GM06990 (cell line): Measurements from ENCODE around the gene FAM3C.

ENCODE experiments used
- DNase-seq: peaks from one replicate; pipeline ENCODE4 v3.0.0-alpha.2; 2011; ENCODE audit not compliant: insufficient read length; ENCODE audit errors: extremely low read depth
- H3K27me3 ChIP-seq: replicated peaks from 2 replicates; pipeline ENCODE4 v1.6.0; 2011; ENCODE audit warnings: low read length; ENCODE audit not compliant: control insufficient read depth, insufficient read depth
- H3K36me3 ChIP-seq: 2 replicates; pipeline ENCODE4 v1.5.1; 2011; ENCODE audit warnings: low read length; ENCODE audit not compliant: control insufficient read depth, insufficient read depth
- H3K4me3 ChIP-seq: replicated peaks from 2 replicates; pipeline ENCODE4 v1.5.1; 2011; ENCODE audit warnings: low read depth, mild to moderate bottlenecking, control low read depth, low read length
- TF ChIP-seq, protein P1 (sequence below): IDR thresholded peaks from 2 replicates; pipeline ENCODE4 v1.5.1; 2011; ENCODE audit warnings: low read length, control low read depth, mild to moderate bottlenecking, inconsistent platforms; ENCODE audit not compliant: insufficient read depth, poor library complexity, severe bottlenecking

The FAM3C gene

DNA sequence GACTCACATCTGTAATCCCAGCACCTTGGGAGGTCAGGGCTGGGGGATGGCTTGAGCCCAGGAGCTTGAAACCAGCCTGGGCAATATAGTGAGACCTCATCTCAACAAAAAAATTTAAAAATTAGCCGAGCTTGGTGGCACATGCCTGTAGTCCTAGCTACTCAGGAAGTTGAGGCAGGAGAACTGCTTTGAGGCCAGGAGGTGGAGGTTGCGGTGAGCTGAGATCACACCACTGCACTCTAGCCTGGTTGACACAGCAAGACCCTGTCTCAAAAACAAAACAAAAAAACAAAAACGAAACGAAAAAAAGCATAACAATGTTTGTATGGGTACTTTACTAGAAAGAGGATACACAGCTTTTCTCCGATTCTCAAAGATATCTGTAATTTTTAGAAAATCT is 35.5 kb downstream of the FAM3C start:
- no peaks in the 10 kb centered on the region for H3K27me3 ChIP-seq
- 0 out of 2 replicates have a peak, but pooled peaks cover 1% of the 10 kb centered on the region for H3K36me3 ChIP-seq

GRCh38 chr7:121355574-121355973 is 40.5 kb downstream of the FAM3C start:
- H3K4me3 ChIP-seq, result no peak overlapping the region
- no peak for DNase-seq
- peaks cover 4% of the 10 kb centered on the region for H3K36me3 ChIP-seq
- H3K27me3 ChIP-seq, result no peaks in the 10 kb centered on the region
- TF ChIP-seq, protein P1, sequence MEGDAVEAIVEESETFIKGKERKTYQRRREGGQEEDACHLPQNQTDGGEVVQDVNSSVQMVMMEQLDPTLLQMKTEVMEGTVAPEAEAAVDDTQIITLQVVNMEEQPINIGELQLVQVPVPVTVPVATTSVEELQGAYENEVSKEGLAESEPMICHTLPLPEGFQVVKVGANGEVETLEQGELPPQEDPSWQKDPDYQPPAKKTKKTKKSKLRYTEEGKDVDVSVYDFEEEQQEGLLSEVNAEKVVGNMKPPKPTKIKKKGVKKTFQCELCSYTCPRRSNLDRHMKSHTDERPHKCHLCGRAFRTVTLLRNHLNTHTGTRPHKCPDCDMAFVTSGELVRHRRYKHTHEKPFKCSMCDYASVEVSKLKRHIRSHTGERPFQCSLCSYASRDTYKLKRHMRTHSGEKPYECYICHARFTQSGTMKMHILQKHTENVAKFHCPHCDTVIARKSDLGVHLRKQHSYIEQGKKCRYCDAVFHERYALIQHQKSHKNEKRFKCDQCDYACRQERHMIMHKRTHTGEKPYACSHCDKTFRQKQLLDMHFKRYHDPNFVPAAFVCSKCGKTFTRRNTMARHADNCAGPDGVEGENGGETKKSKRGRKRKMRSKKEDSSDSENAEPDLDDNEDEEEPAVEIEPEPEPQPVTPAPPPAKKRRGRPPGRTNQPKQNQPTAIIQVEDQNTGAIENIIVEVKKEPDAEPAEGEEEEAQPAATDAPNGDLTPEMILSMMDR, result no peak

More for the DNA sequence above, 35.5 kb downstream of the FAM3C start:
- no peak for DNase-seq
- TF ChIP-seq, protein P1, result no peak
- H3K4me3 ChIP-seq, result no peak overlapping the region

DNA sequence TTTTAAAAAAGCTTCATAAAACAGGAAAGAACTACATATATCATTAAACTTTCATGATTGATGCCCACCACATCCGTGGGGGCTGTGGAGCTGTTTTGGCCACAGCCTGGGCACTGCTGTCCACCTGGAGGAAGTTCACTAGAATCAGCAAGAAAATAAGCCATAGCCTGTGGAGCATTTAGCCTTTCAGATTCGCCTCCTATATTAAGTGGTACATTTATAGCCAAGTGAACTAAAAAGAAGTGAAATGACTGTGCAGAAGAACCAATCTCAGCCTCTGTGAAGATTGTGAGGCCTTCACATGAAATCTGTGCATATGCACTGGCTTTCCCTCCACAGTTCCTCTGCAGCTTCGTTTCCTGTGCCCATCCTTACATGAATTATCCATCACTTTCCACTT is 43.8 kb downstream of the FAM3C start:
- DNase-seq, result no peak
- Histone ChIP-seq H3K27me3 (no peaks in the 10 kb centered on the region), H3K36me3 (peaks cover 4% of the 10 kb centered on the region), H3K4me3 (no peak overlapping the region)
- TF ChIP-seq, protein P1, result no peak

DNA sequence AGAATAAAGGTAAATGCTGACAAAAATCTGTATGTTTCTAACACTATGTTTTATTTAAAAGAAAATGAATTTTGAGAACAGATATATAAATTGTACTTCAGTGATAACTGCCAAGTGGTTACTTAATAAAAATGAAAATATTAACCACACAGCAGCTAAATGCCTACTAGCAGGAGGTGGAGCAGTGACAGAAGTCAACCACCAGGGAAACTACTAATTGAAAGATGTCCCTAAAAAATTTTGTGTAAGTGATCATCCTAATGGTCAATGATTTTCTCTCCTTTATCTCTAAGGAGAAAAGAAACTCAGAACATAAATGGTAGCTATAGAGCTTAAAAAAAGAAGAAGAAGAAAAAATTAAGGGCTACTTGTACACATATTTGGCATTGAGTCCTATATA is 44.4 kb downstream of the FAM3C start:
- Histone ChIP-seq H3K27me3 (no peaks in the 10 kb centered on the region), H3K36me3 (peaks cover 4% of the 10 kb centered on the region), H3K4me3 (no peak overlapping the region)
- TF ChIP-seq, protein P1, result no peak
- DNase-seq, result no peak

DNA sequence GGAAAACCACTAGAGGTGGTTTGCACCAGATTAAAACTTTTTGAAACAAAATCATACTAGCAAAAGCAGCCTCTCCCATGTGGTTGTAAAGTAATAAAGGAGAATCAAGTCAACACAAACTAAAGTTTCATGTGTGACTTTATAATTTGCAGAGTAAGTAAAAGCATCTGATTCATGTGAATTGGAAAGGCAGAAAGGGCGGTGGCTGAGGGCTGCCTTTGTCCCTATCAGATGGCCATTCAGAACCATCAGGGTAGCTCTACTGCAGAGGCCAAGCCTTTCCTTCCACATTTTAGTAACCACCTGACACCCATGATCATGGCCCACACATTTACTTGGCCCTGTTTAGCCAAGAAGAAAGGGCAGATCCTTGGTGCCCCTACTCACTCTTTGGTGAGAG is 51.6 kb downstream of the FAM3C start:
- no peaks in the 10 kb centered on the region for H3K27me3 ChIP-seq
- TF ChIP-seq, protein P1, result no peak
- no peaks in the 10 kb centered on the region; the same call in 1 of the 2 replicates for H3K36me3 ChIP-seq
- DNase-seq, result no peak
- H3K4me3 ChIP-seq, result no peak overlapping the region

DNA sequence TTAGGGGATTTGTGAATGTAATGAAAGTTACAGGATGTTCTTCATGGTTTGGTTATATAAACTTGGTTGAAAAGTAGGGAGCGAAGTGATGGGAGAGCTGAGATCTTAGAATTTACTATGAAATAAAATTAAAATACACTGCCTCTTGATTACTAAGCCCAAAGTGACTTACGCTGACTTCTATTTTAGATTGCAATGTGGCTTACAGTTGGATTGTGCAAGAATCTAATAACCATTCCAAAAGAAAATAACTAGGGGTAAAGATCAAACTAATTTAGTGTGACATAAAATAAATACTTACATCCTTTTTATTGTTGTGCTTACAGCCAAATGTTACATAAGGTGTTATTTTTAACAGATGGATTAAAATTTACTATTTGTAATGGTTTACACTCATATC is 52.0 kb downstream of the FAM3C start:
- no peak for DNase-seq
- TF ChIP-seq, protein P1, result no peak
- Histone ChIP-seq H3K27me3 (no peaks in the 10 kb centered on the region), H3K4me3 (no peak overlapping the region), H3K36me3 (peaks cover 2% of the 10 kb centered on the region)
